Measurements from ENCODE around the gene EIF4A2.

EIF4A2 gene

DNA sequence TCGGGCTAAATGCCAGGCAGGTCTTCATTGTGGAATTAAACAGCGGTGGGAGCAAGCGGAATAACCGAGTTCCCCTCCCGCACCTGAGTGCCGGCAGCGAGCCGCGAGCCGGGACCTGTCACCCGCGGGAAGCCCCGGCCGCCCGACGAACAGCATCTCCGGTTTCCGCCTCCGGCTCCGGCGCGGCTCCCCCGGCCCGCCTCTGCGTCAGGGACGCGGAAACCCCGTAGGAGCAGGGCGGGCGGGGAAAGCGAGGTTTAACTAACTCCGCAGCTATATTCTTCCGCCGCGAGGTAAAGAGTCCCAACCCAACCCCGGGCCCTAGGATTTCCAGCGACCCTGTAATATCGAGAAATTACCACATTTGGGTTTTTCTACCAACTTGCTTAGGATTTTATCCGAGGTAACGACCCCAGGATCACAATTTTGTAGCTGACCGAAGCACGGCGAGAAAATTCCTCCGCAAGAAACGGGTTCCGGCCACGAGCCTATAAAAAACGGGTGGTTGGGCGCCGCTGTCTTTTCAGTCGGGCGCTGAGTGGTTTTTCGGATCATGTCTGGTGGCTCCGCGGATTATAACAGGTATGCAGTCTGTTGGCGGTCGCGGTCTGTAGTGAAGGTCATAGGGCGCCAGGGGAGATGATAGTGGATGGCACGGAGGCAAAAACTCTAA lies at the start of gene EIF4A2:
EIF4A2 (plus strand) TSS at position 520 of the 673 bp plus-strand sequence; CDS start at position 554, 34 bp downstream.
- peak; percentile 78 to 79 for DNase-seq (ENCODE audit: low read depth in 2 of 2)

GRCh38 chr3:186742618-186743380 lies 40.6 kb upstream of the EIF4A2 start:
- DNase-seq (ENCODE audit: low read depth in 2 of 2): no peak

DNA sequence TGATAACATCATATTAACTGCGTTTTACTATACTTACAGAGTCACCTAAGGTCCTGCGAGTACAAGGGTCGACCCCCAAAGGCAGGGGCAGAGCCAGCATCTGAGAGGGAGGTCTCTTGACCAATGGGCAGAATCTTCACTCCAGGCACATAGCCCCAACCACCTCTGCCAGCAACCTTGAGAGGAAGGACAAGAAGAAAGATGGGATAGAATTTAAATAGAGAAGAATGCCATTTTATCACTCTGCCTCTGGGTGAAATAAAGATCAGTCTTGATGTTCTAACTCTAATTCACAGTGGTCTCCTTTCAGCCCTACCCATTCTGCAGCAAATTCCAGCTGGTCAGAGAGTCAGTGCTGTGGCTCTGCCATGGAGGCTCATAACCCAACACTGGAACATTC lies 39.7 kb upstream of the EIF4A2 start:
- DNase-seq (ENCODE audit: low read depth in 2 of 2): no peak

GRCh38 chr3:186746008-186746407 lies 37.4 kb upstream of the EIF4A2 start:
- no peak for DNase-seq (ENCODE audit: low read depth in 2 of 2)

GRCh38 chr3:186750316-186750715 lies 33.1 kb upstream of the EIF4A2 start:
- no peak for DNase-seq (ENCODE audit: low read depth in 2 of 2)

- no peak for DNase-seq (ENCODE audit: low read depth in 2 of 2)
Observed at GRCh38 chr3:186751480-186751879, 31.9 kb upstream of the EIF4A2 start.

DNA sequence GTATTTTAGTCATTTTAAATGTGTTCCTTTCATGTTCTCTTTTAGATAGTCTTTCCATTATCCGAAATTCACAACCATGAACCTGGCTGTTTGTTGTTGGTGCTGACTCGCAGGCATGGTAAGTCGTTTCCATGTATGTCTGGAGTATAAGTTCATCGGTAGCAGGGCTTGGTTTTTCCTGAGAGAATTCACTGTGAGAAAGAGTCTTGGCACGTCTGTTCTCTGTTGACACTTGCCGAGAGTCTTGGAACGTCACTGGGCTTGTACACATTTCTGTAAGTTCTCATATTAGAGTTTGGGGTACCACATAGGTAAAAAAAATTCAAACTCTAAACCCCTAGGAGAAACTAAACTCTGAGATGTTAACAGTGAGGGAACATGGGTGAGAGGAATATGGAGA lies 29.4 kb upstream of the EIF4A2 start:
- DNase-seq (ENCODE audit: low read depth in 2 of 2): no peak

DNA sequence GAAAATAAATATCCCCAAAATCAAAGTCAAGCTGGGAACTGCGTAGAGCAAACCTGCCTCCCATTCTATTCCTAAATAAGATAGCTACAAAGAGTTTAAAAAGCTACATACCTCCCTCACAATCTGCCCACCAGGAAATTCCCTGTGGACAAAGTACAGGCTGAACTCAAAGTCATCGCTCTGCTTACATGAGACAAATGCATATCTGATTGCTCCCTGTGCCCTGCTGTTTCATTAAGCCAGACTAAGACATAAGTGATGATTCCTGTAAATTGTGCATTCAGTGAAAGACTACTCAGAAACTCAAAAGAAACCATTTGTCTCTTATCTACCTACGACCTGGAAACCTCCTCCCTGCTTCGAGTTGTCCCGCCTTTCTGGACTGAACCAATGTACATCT lies 28.5 kb upstream of the EIF4A2 start:
- DNase-seq (ENCODE audit: low read depth in 2 of 2): no peak

- DNase-seq (ENCODE audit: low read depth in 2 of 2): no peak
Observed at GRCh38 chr3:186757214-186757613, 26.2 kb upstream of the EIF4A2 start.

GRCh38 chr3:186757686-186758220 lies 25.6 kb upstream of the EIF4A2 start:
- DNase-seq (ENCODE audit: low read depth in 2 of 2): no peak

DNA sequence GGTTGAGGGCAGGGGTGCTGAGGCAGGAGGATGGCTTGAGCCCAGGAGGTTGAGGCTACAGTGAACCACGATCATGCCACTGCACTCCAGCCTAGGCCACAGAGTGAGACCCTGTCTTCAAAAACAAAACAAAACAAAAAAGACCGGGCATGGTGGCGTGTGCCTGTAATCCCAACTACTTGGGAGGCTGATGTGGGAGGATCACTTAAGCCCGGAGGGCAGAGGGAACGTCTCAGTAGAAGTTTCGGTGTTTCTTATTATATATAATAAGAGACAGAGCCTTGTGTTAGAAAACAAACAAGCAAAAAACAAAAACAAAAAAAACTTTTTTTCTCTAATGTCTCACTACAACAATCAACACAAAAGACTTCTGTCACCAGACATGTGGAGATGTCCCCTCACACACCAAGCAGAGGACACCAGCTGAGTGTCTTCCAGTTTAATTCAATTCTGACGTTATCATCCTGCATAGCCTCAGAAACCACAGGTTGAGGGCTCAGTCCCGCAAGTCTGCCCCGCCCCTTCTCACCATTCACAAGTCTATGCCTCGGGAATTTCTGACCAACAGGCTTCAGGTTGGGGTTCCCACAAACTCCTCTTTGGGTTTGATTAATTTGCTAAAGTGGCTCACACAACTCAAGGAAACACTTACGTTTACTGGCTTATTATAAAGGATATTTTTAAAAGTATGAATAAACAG lies 24.0 kb upstream of the EIF4A2 start:
- no peak for DNase-seq (ENCODE audit: low read depth in 2 of 2)

GRCh38 chr3:186760141-186760833 lies 23.1 kb upstream of the EIF4A2 start:
- no peak for DNase-seq (ENCODE audit: low read depth in 2 of 2)

- DNase-seq (ENCODE audit: low read depth in 2 of 2): no peak
Observed at GRCh38 chr3:186760897-186761447, 22.4 kb upstream of the EIF4A2 start.

GRCh38 chr3:186772281-186772694 lies 11.1 kb upstream of the EIF4A2 start:
- DNase-seq (ENCODE audit: low read depth in 2 of 2): no peak

DNA sequence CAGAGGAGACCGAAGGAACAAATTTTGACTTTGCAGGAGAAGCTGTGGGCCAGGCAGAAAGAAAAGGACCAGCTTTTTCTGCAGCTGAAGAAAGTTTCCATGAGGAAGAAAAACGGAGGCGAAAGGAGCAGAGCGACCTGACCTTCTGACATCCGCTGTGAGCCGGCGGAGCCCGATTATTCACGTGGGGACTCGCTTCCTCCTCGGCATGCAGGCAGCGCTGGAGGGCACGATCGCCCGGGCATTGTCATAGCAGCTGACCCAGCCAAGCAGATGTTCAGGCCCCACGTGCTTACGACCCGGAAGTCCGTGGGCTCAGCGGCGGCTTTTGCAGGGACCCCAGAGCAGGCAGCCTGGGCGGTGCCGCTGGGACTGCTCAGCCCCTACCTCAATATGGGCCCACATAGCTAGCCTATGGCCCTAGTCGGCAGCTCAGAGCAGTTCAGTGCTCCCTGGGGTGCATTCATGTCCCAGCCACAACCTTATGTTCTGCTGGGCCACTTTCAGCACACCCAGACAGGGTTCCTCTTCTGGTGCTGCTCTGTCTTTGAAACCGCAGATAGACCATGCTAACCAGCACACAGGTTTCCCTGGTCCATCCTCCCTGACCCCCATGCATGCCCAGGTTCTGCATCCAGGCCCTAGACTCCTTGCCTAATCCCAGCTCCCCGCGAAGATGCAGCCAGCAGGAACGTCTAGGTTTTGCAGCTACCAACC lies 10.5 kb upstream of the EIF4A2 start:
- DNase-seq (ENCODE audit: low read depth in 2 of 2): peak; percentile 44 to 45

- no peak for DNase-seq (ENCODE audit: low read depth in 2 of 2)
Observed at GRCh38 chr3:186775999-186776398, 7.4 kb upstream of the EIF4A2 start.

DNA sequence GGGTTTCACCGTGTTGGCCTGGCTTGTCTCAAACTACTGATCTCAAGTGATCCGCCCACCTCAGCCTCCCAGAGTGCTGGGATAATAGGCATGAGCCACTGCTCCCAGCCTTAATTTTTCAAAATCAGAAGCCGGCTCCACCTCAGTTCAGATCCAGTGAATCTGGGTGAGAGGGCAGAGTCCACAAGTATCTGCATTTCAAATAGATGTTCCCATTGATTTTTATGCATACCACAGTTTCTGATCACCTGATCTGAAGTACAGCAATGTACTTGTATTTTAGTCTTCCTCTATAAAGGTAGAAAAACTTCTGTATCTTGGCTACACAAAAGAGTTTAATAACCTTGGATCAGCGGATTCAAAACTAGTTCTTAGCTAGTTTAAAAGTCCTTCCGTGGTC lies 4.2 kb upstream of the EIF4A2 start:
- no peak for DNase-seq (ENCODE audit: low read depth in 2 of 2)

DNA sequence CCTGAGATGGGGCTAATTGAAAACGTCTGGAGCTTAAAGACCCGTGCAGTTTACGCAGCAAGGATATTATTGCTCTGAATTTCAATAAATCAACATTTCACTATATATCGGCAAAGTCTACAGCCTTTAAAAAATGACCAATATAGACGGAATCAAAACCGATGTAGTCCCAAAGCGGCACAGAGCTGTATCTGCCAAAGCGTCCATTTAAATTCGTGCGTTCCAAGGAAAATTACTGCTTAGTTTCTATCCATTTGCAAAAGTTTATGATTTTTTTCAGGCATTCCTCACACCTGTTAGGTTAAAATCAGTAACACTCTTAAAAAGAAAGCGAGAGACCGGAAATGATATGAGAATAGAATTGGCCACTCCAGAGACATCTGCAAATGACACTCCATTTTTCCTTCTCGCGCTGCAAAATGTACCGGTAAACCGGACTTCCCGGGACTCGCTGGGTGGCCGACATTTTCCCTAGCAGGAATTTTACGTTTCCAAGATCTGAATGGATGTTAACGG lies 777 bp upstream of the EIF4A2 start:
- no peak for DNase-seq (ENCODE audit: low read depth in 2 of 2)

DNA sequence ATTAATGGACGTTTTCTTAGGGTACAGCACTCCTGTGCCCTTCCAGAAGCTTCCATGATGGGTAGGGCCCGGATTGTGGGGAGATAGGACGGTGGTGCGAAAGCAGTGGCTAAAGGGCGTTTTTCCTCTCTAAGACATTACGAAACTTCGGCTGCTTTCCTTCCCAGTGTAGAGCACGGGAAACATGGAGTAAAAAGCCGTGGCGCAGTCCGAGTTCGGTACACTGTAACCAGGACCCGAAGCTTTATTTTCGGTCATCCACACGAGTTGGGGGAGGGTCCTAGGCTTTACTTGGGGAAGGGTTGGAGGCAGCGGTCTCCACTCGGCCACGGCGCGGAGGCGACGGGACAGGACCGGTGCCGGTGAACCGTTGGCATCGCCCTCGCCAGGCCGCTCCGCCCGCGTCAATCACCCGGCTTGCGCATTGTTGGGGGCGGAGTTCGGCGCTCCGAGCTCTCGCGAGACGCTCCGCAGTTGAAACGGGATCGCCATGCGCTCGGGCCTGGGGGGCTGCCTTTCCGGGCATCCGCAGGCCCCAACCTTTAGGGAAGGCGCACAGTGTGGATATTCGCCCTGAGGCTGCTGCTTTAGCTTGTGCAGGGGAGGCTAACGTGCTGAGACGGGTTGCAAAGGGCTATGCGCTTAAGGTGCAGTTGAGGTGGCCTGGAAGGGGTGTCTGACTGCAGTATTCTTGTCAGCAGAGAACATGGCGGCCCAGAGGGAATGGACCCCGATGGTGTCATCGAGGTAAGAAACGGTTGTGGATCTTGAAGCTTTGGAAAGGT lies 546 bp downstream of the EIF4A2 start:
- peak; percentile 57 to 67 for DNase-seq (ENCODE audit: low read depth in 2 of 2)
